ENCODE results near the gene ZNF48.

The ZNF48 gene

DNA sequence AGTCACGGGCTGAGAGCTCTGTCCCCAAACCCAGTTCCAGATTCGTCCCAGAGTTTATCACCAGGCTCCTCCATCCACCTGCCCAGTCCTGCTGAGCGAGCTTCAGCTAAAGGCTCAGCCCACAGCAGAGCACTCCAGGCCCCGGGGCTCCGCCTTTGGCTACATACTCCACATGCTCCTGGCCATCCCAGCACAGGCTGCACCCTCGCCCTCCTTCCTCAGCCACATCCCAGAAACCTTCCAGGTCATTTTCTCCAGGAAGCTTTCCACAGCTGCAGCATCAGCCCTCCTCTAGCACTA lies 35.4 kb upstream of the ZNF48 start:
- TF ChIP-seq EZH2 (IDR thresholded peaks at IDR 0.05; ENCODE audit: borderline replicate concordance, low read length) (no peak), CTCF (IDR thresholded peaks at IDR 0.05; ENCODE audit: low read length) (no peak)
- H3K9me2 ChIP-seq (ENCODE audit: low read depth, low read length) = no peaks in the 10 kb centered on the region
- peaks cover 19% of the 10 kb centered on the region for H3K4me1 ChIP-seq (ENCODE audit: insufficient read depth, low read length, severe bottlenecking)
- no peaks in the 10 kb centered on the region for H3K9me3 ChIP-seq (ENCODE audit: low read length)
- peaks cover 76% of the 10 kb centered on the region for H3K36me3 ChIP-seq (ENCODE audit: insufficient read depth, low read length)
- H3K4me2 ChIP-seq (ENCODE audit: low read length) = no peak overlapping the region
- H2AFZ ChIP-seq (ENCODE audit: low read length) = no peak overlapping the region
- H3K9ac ChIP-seq (ENCODE audit: low read length) = no peak overlapping the region
- H3K27ac ChIP-seq (ENCODE audit: low read depth, low read length, poor library complexity, severe bottlenecking) = no peak overlapping the region
- no peaks in the 10 kb centered on the region for H3K27me3 ChIP-seq (ENCODE audit: insufficient read depth, low read length)
- no peaks in the 10 kb centered on the region; the same call in 1 of the 2 replicates for H3K79me2 ChIP-seq (ENCODE audit: insufficient read depth, low read length)
- H4K20me1 ChIP-seq (ENCODE audit: insufficient read depth, low read length) = no peaks in the 10 kb centered on the region
- H3K4me3 ChIP-seq (ENCODE audit: low read depth, low read length, poor library complexity, severe bottlenecking) = no peak overlapping the region
- H3F3A ChIP-seq (ENCODE audit: insufficient read depth, low read length) = no peaks in the 10 kb centered on the region

GRCh38 chr16:30361180-30361579 lies 34.0 kb upstream of the ZNF48 start:
- Histone ChIP-seq H3K9me2 (ENCODE audit: low read depth, low read length) (no peaks in the 10 kb centered on the region), H3K27ac (ENCODE audit: low read depth, low read length, poor library complexity, severe bottlenecking) (no peak overlapping the region), H3K79me2 (ENCODE audit: insufficient read depth, low read length) (no peaks in the 10 kb centered on the region; the same call in 1 of the 2 replicates)

GRCh38 chr16:30365200-30365599 lies 30.0 kb upstream of the ZNF48 start:
- TF ChIP-seq CTCF (IDR thresholded peaks at IDR 0.05; ENCODE audit: low read length) = no peak
- TF ChIP-seq EZH2 (IDR thresholded peaks at IDR 0.05; ENCODE audit: borderline replicate concordance, low read length) = no peak
- H3K27ac ChIP-seq (ENCODE audit: low read depth, low read length, poor library complexity, severe bottlenecking) = no peak overlapping the region
- no peaks in the 10 kb centered on the region for H4K20me1 ChIP-seq (ENCODE audit: insufficient read depth, low read length)
- peaks cover 24% of the 10 kb centered on the region for H3K4me1 ChIP-seq (ENCODE audit: insufficient read depth, low read length, severe bottlenecking)
- H3K9ac ChIP-seq (ENCODE audit: low read length) = no peak overlapping the region
- no peak overlapping the region for H3K4me3 ChIP-seq (ENCODE audit: low read depth, low read length, poor library complexity, severe bottlenecking)
- no peaks in the 10 kb centered on the region for H3K9me2 ChIP-seq (ENCODE audit: low read depth, low read length)
- H3K9me3 ChIP-seq (ENCODE audit: low read length) = no peaks in the 10 kb centered on the region
- H3K4me2 ChIP-seq (ENCODE audit: low read length) = no peak overlapping the region
- no peak overlapping the region for H2AFZ ChIP-seq (ENCODE audit: low read length)
- H3F3A ChIP-seq (ENCODE audit: insufficient read depth, low read length) = no peaks in the 10 kb centered on the region
- no peaks in the 10 kb centered on the region for H3K27me3 ChIP-seq (ENCODE audit: insufficient read depth, low read length)
- H3K79me2 ChIP-seq (ENCODE audit: insufficient read depth, low read length) = peaks cover 33% of the 10 kb centered on the region
- H3K36me3 ChIP-seq (ENCODE audit: insufficient read depth, low read length) = peaks cover 60% of the 10 kb centered on the region; the same call in 1 of the 2 replicates

More at GRCh38 chr16:30361180-30361579, 34.0 kb upstream of the ZNF48 start:
- Histone ChIP-seq H2AFZ (ENCODE audit: low read length) (no peak overlapping the region), H3K36me3 (ENCODE audit: insufficient read depth, low read length) (peaks cover 87% of the 10 kb centered on the region), H3K9me3 (ENCODE audit: low read length) (no peaks in the 10 kb centered on the region), H3K4me1 (ENCODE audit: insufficient read depth, low read length, severe bottlenecking) (peaks cover 10% of the 10 kb centered on the region), H3K4me3 (ENCODE audit: low read depth, low read length, poor library complexity, severe bottlenecking) (no peak overlapping the region), H3K27me3 (ENCODE audit: insufficient read depth, low read length) (no peaks in the 10 kb centered on the region), H3K4me2 (ENCODE audit: low read length) (no peak overlapping the region), H3K9ac (ENCODE audit: low read length) (no peak overlapping the region), H3F3A (ENCODE audit: insufficient read depth, low read length) (no peaks in the 10 kb centered on the region), H4K20me1 (ENCODE audit: insufficient read depth, low read length) (no peaks in the 10 kb centered on the region)
- no peak for TF ChIP-seq EZH2 (IDR thresholded peaks at IDR 0.05; ENCODE audit: borderline replicate concordance, low read length)
- no peak for TF ChIP-seq CTCF (IDR thresholded peaks at IDR 0.05; ENCODE audit: low read length)
